SK-N-MC (cell line): ENCODE measurements around the gene NHS.

Experiments used
- DNase-seq: peaks from one replicate; pipeline ENCODE4 v3.0.0-alpha.2; 2011; ENCODE audit warnings: low read depth, low spot score
- H3K27ac ChIP-seq: fragments of 200-600 bp; sonication (generic); 2 replicates; pipeline ENCODE4 v1.5.1; 2016; ENCODE audit warnings: mixed run types
- H3K36me3 ChIP-seq: fragments of 200-600 bp; sonication (generic); 2 replicates; pipeline ENCODE4 v1.6.1; 2017; ENCODE audit warnings: antibody characterized with exemption, low read length, mixed read lengths; ENCODE audit not compliant: insufficient read depth
- H3K4me3 ChIP-seq: fragments of 200-600 bp; sonication (generic); 2 replicates; pipeline ENCODE4 v1.5.1; 2016
- H3K9ac ChIP-seq: fragments of 200-600 bp; sonication (generic); 2 replicates; pipeline ENCODE4 v1.8.0; 2017; ENCODE audit warnings: mixed run types, mixed read lengths; ENCODE audit not compliant: insufficient read length
- H3K9me3 ChIP-seq: fragments of 200-600 bp; sonication (generic); 2 replicates; pipeline ENCODE4 v1.6.1; 2017; ENCODE audit warnings: low read depth, mild to moderate bottlenecking, antibody characterized with exemption, low read length, moderate library complexity, mixed read lengths
- EZH2 ChIP-seq: fragments of 200-600 bp; sonication (generic); IDR thresholded peaks from one replicate; pipeline ENCODE4 v1.6.1; 2017; ENCODE audit warnings: antibody characterized with exemption
- FOXP2 ChIP-seq: optimal IDR thresholded peaks from 2 replicates; pipeline ENCODE3; 2011; ENCODE audit warnings: mild to moderate bottlenecking, moderate library complexity; ENCODE audit not compliant: insufficient read depth; ENCODE audit errors: extremely low read length, control extremely low read depth
- POLR2AphosphoS5 ChIP-seq: IDR thresholded peaks from 2 replicates; pipeline ENCODE4 v1.6.1; 2012; ENCODE audit warnings: mild to moderate bottlenecking, low read depth, low read length, borderline replicate concordance

Gene NHS

DNA sequence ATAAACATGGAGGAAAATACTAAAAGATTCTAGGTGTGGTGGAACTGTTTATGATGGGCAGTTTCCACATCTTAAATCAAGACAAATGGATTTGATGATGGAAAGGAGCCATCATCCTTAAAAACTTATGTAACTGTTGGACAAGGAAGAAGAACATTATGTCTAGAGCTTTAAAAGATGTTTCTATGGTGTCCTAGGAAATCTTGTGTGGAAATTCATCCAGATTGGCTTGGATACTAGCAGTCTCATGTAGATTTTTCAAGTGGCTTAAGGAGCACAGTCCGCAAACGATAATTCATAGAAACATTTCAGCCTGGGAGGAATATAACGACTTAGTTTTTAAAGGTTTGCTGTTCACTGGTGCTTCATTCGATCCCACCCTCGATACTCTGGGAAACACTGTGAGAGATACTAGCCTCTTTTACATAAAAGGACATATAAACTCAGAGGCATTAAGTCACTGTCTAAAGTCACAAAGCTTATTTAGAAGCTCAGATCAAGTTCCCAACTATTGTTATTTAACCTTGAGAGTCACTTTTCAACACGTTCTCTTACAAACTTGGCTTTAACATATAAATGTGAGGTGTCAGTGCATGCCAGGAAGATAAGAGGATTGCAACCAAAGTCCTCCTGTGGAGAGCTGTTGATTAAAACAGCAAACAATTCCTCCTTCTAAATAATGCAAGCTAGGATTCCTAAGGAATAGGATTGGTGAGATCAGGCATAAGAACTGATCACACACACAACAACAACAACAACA lies 226.6 kb downstream of the NHS start:
- Histone ChIP-seq H3K36me3 (no peaks in the 10 kb centered on the region), H3K4me3 (no peak overlapping the region), H3K9ac (no peak overlapping the region), H3K9me3 (no peaks in the 10 kb centered on the region), H3K27ac (no peak overlapping the region)
- TF ChIP-seq EZH2 (no peak), FOXP2 (no peak), POLR2AphosphoS5 (no peak)
- no peak for DNase-seq

DNA sequence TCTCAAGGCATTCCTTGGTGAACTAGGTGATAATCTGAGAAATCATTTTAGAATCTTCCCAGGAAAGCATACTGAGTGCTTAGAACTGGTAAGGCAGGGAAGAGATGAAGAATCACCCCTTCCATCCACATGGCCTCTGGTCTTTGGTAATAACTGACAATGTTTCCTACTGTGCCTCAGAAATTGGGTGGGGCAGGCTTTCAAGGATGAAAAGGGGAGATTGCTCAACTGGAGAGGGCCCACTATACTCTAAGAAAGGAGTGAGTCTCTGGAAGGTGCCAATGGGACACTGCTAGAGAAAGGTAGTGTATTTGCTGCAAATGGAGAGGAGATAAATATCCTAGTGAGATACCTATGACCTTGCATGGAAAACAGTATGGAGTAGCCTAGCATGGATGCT lies 227.2 kb downstream of the NHS start:
- H3K4me3 ChIP-seq: no peak overlapping the region
- no peak for DNase-seq

DNA sequence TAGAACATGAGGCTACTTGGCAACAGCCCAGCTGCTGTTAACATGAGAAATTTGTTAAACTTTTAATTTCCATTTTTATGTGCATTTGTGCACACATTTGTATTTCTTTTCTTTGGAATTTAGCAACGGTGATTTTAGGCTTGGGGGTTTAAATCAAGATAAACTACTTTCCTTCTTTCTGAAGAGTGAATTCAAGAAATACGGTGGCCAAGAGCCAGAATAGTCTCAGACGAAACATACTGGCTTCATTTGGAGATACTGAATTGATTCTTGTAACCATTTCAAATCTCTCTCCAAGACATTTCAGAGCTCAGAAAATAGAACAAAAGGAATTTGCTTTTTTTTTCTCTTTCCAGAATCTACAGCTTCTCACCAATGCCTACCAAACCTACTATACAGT lies 228.2 kb downstream of the NHS start:
- no peaks in the 10 kb centered on the region for H3K9me3 ChIP-seq
- DNase-seq: no peak
- no peaks in the 10 kb centered on the region for H3K36me3 ChIP-seq
- no peak overlapping the region for H3K9ac ChIP-seq
- no peak for TF ChIP-seq FOXP2
- no peak for TF ChIP-seq POLR2AphosphoS5
- TF ChIP-seq EZH2: no peak
- no peak overlapping the region for H3K27ac ChIP-seq
- no peak overlapping the region for H3K4me3 ChIP-seq

More for the DNA sequence above, 227.2 kb downstream of the NHS start:
- TF ChIP-seq EZH2: no peak
- TF ChIP-seq FOXP2: no peak
- TF ChIP-seq POLR2AphosphoS5: no peak
- Histone ChIP-seq H3K36me3 (no peaks in the 10 kb centered on the region), H3K9me3 (no peaks in the 10 kb centered on the region), H3K9ac (no peak overlapping the region), H3K27ac (no peak overlapping the region)

DNA sequence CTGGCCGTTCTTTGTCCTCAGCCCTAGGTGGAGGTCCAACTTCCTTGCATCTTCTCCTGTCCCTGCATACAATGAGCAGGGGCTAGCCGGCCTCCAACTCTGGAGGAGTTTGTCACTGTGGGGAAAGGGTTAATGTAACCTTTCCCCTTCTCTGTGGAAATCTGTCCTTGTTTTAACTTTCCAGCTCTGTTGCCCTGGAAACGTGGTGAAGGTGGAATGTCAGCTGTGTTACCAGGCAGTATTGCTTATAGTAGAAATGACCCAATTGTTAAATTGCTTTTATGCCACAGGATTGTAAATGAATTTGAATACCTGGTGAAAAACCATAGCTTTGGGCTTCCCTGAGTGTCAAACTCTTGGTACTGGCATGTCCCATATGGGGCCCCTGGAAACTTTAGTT lies 230.7 kb downstream of the NHS start:
- no peak for DNase-seq
- TF ChIP-seq FOXP2 (no peak), EZH2 (no peak), POLR2AphosphoS5 (no peak)
- H3K9me3 ChIP-seq: no peaks in the 10 kb centered on the region
- no peaks in the 10 kb centered on the region for H3K36me3 ChIP-seq
- H3K27ac ChIP-seq: no peak overlapping the region
- no peak overlapping the region for H3K9ac ChIP-seq
- H3K4me3 ChIP-seq: no peak overlapping the region

DNA sequence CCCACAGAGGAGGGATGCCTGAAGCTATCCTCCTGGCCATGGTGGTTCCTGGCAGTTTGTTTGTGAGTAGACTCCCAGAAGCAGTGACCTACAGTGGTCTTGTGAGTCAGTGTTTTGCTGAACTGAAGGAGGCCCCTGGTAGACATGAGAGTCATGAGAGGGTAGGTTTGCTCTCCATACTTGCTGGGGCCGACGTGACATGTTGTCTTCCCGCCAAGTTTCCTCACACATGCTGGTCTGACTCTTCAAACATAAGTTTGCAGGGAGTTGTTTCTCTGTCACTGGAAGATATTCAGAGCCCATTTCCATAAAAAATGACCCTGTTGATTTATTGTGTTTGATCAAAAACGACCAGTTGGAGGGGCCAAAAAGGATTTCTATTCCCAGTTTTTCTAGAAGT lies 231.2 kb downstream of the NHS start:
- H3K9me3 ChIP-seq: no peaks in the 10 kb centered on the region
- H3K9ac ChIP-seq: no peak overlapping the region
- H3K27ac ChIP-seq: no peak overlapping the region
- DNase-seq: no peak
- H3K36me3 ChIP-seq: no peaks in the 10 kb centered on the region
- TF ChIP-seq EZH2 (no peak), POLR2AphosphoS5 (no peak), FOXP2 (no peak)
- H3K4me3 ChIP-seq: no peak overlapping the region

DNA sequence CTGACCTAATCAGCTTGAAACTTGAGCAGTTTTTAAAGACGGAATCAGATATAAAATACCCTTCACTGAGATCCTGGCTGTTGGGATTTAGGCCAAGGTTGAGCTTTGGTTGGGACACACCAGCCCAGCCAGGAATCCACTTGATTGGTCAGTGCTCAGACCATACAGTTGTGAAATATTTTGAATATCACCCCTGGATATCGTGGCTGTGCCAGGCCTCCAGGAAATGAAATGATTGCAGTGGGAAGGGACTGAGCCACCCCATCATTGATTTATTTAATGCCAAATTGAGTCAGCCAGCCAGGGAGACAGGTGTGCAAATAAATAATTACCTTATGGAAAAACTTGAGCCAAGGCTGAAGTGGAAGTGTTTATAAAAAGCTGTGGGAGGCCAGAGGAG lies 233.9 kb downstream of the NHS start:
- no peak overlapping the region for H3K27ac ChIP-seq
- no peak overlapping the region for H3K4me3 ChIP-seq
- no peaks in the 10 kb centered on the region for H3K36me3 ChIP-seq
- DNase-seq: no peak
- TF ChIP-seq FOXP2 (no peak), POLR2AphosphoS5 (no peak), EZH2 (no peak)
- no peaks in the 10 kb centered on the region for H3K9me3 ChIP-seq
- no peak overlapping the region for H3K9ac ChIP-seq

DNA sequence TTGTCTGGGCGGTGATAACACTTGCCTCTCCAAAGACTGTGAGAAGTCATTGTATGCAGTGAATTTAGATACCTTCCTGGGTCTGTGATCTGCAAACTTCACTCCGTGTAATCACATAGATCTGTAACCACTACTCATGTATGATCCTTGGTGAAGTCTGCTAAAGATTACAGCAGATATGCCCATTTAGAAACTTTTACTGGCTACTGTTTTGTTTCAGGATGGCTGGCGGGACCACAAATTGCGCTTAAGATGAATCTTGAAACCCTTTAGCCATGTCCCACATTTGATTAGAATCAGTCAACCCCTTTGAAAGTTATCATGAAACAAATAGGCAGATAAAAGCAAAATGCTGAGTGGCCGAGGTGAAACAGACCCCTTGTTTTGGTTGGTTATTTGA lies 235.8 kb downstream of the NHS start:
- Histone ChIP-seq H3K27ac (no peak overlapping the region), H3K4me3 (no peak overlapping the region), H3K36me3 (no peaks in the 10 kb centered on the region), H3K9me3 (no peaks in the 10 kb centered on the region), H3K9ac (no peak overlapping the region)
- no peak for DNase-seq
- no peak for TF ChIP-seq FOXP2
- TF ChIP-seq POLR2AphosphoS5: no peak
- no peak for TF ChIP-seq EZH2

DNA sequence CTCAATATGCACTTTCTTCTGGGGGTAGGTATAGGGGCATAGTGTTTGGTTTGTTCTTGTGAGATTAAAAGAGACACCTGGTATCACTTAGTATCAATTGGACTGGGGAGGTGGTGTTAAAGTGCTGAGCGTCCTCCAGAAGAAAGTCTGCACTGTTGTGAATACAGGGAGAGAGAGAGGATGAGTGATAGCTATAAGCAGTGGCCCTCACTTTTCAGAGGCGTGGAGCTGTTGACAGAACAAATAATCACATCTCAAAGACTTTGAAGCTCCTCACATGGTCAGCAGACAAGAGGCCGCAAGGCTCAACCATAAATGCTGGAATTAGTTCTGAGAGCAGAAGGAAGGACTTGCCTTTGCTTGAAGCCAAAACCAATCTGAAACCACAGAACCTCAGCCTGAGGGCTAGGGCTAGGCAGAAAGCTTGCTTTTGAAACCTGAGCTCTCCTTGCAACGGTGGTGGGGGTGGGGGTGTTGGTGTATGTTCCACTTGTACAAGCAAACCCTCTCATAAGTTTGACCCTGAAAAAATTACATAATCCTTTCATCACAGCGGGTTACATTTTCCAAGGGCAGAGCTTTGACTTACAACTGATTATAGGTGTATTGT lies 239.1 kb downstream of the NHS start:
- Histone ChIP-seq H3K9me3 (no peaks in the 10 kb centered on the region), H3K9ac (no peak overlapping the region), H3K4me3 (no peak overlapping the region), H3K27ac (no peak overlapping the region), H3K36me3 (no peaks in the 10 kb centered on the region)
- no peak for DNase-seq
- no peak for TF ChIP-seq EZH2
- TF ChIP-seq POLR2AphosphoS5: no peak
